Fibroblast of mammary gland (primary cell): ENCODE measurements around the gene VWA5B1.

Experiments used
- DNase-seq: peaks from one replicate; pipeline ENCODE4 v3.0.0-alpha.2; 2010; ENCODE audit warnings: low read depth
- H3K4me3 ChIP-seq: 2 replicates; pipeline ENCODE4 v1.5.1; 2011; ENCODE audit warnings: low read depth, mild to moderate bottlenecking, low read length, moderate library complexity; ENCODE audit not compliant: control insufficient read depth
- CTCF ChIP-seq: conservative IDR thresholded peaks from 2 replicates; pipeline ENCODE4 v1.5.1; 2011; ENCODE audit warnings: low read depth, low read length, inconsistent platforms; ENCODE audit not compliant: control insufficient read depth, insufficient read depth

Gene VWA5B1

GRCh38 chr1:20389571-20389970, 98.9 kb downstream of the VWA5B1 start:
- no peak for DNase-seq
- TF ChIP-seq CTCF, result no peak
- H3K4me3 ChIP-seq, result no peak overlapping the region

- TF ChIP-seq CTCF, result no peak
- H3K4me3 ChIP-seq, result no peak overlapping the region
- peak; percentile 19 for DNase-seq
These were observed 100.1 kb downstream of the VWA5B1 start for GRCh38 chr1:20390589-20391331.

- H3K4me3 ChIP-seq, result no peak overlapping the region
- DNase-seq, result no peak
- no peak for TF ChIP-seq CTCF
These were observed 104.6 kb downstream of the VWA5B1 start for GRCh38 chr1:20395255-20395654.

GRCh38 chr1:20398744-20399143, 108.1 kb downstream of the VWA5B1 start:
- H3K4me3 ChIP-seq, result no peak overlapping the region
- no peak for DNase-seq
- no peak for TF ChIP-seq CTCF

- TF ChIP-seq CTCF, result no peak
- H3K4me3 ChIP-seq, result no peak overlapping the region
These were observed 108.5 kb downstream of the VWA5B1 start for GRCh38 chr1:20399196-20399595.

GRCh38 chr1:20399606-20400180, 109.0 kb downstream of the VWA5B1 start:
- DNase-seq, result no peak
- no peak for TF ChIP-seq CTCF
- H3K4me3 ChIP-seq, result no peak overlapping the region

More at GRCh38 chr1:20399196-20399595, 108.5 kb downstream of the VWA5B1 start:
- DNase-seq, result no peak
